HepG2 (cell line): ENCODE data around the gene MYO1E. TPM values are rescaled to one million over a fixed set of nuclear protein-coding genes. Genes with fewer than 3 reads are reported as not detected.

ENCODE experiments used
- ATAC-seq: fragments of 200-7000 bp; cut with Tn5 transposase; 3 replicates; pipeline ENCODE4 v1.9.1; 2020; ENCODE audit warnings: mild to moderate bottlenecking, moderate library complexity
- BruUV-seq: library from RNA; stranded (reverse); fragments of 400-500 nt; replicated peaks from 2 replicates; lab custom pipeline; 2021; lab: Mats Ljungman, UMichigan
- CTCF ChIA-PET: fragments of 300-600 bp; formaldehyde crosslinking; extraction: SDS; loops from one replicate; lab custom pipeline; 2021; ENCODE audit warnings: low total read pairs, inconsistent platforms, low intra/inter-chr PET ratio; lab: Yijun Ruan, JAX
- POLR2A ChIA-PET: fragments of 350-600 bp; sonication (Branson Sonifier 250); formaldehyde crosslinking; loops from one replicate; lab custom pipeline; 2020; ENCODE audit warnings: antibody characterized with exemption, inconsistent platforms; lab: Yijun Ruan, JAX
- DNase-seq: peaks from one replicate; pipeline ENCODE4 v3.0.0-alpha.2; 2015; ENCODE audit warnings: low spot score
- FAIRE-seq: peaks from 3 replicates; lab custom pipeline; 2011; peaks lifted over from hg19 to GRCh38; lab: Jason Lieb, UNC
- H2AFZ ChIP-seq: one replicate; pipeline ENCODE4 v1.6.1; 2011; ENCODE audit warnings: low read length, inconsistent platforms
- H3K27ac ChIP-seq: fragments of 300-600 bp; 3 replicates; pipeline ENCODE4 v1.8.0; 2011; ENCODE audit warnings: mixed run types, mild to moderate bottlenecking, mixed read lengths, low read length, inconsistent platforms; ENCODE audit not compliant: insufficient read depth; ENCODE audit errors: extremely low read length
- H3K27me3 ChIP-seq, 2 experiments: fragments of 200-600 bp in 1 of 2; 2 replicates in 1 of 2; 3 replicates in 1 of 2; pipeline versions ENCODE4 v1.6.0 to v1.8.0; 2011; ENCODE audit warnings: low read length in 2 of 2, mild to moderate bottlenecking in 2 of 2, moderate library complexity in 2 of 2, inconsistent platforms in 1 of 2; ENCODE audit not compliant: insufficient read depth in 2 of 2, control insufficient read depth in 1 of 2
- H3K36me3 ChIP-seq, 2 experiments: fragments of 200-600 bp in 1 of 2; replicated peaks in 1 of 2; 2 replicates in 1 of 2; 3 replicates in 1 of 2; pipeline versions ENCODE4 v1.5.1 to v1.8.0; 2011; ENCODE audit warnings: low read length in 2 of 2, inconsistent platforms in 1 of 2; ENCODE audit not compliant: insufficient read depth in 2 of 2, control insufficient read depth in 1 of 2
- H3K4me1 ChIP-seq: 2 replicates; pipeline ENCODE4 v1.5.1; 2012; ENCODE audit warnings: low read length, inconsistent platforms; ENCODE audit not compliant: insufficient read depth
- H3K4me2 ChIP-seq: 2 replicates; pipeline ENCODE4 v1.6.0; 2011; ENCODE audit warnings: low read depth, low read length, inconsistent platforms
- H3K4me3 ChIP-seq, 3 experiments: fragments of 200-600 bp in 1 of 3; sonication (generic), shearing (Covaris generic) in 1 of 3; replicated peaks in 1 of 3; 2 replicates each; pipeline ENCODE4 v1.5.1; 2011 to 2016; ENCODE audit warnings: low read length in 3 of 3, inconsistent platforms in 2 of 3, low read depth in 2 of 3, mild to moderate bottlenecking in 2 of 3, control low read depth in 1 of 3, mixed read lengths in 1 of 3; ENCODE audit not compliant: insufficient read depth in 1 of 3
- H3K79me2 ChIP-seq: one replicate; pipeline ENCODE4 v1.6.1; 2011; ENCODE audit warnings: low read length, inconsistent platforms; ENCODE audit not compliant: insufficient read depth
- H3K9ac ChIP-seq: 2 replicates; pipeline ENCODE4 v1.6.0; 2011; ENCODE audit warnings: mild to moderate bottlenecking, low read depth, low read length, inconsistent platforms; ENCODE audit not compliant: insufficient read depth
- H3K9me3 ChIP-seq: 2 replicates; pipeline ENCODE4 v1.5.1; 2012; ENCODE audit warnings: mild to moderate bottlenecking, low read length
- H4K20me1 ChIP-seq: 2 replicates; pipeline ENCODE4 v1.6.0; 2011; ENCODE audit warnings: inconsistent platforms, mild to moderate bottlenecking, low read length, moderate library complexity; ENCODE audit not compliant: insufficient read depth
- FOXP1 ChIP-seq, 2 experiments: fragments of 450-650 bp in 1 of 2; IDR thresholded peaks; 2 replicates each; pipeline ENCODE4 v1.6.1; 2017 to 2018; ENCODE audit warnings: antibody characterized with exemption in 1 of 2
- LRRFIP1 ChIP-seq: sonication (generic); formaldehyde crosslinking; conservative IDR thresholded peaks from 2 replicates; pipeline ENCODE4 v1.4.0; 2020; ENCODE audit warnings: missing genetic modification reagents
- MEF2D ChIP-seq: sonication (generic); formaldehyde crosslinking; IDR thresholded peaks from 2 replicates; pipeline ENCODE4 v1.5.1; 2020; ENCODE audit warnings: mild to moderate bottlenecking, missing genetic modification reagents
- NR2F6 ChIP-seq, 2 experiments: IDR thresholded peaks; 2 replicates each; pipeline ENCODE4 v1.6.1; 2016; ENCODE audit warnings: antibody characterized with exemption in 1 of 2, mild to moderate bottlenecking in 1 of 2
- PRDM4 ChIP-seq: sonication (generic); formaldehyde crosslinking; IDR thresholded peaks from 2 replicates; pipeline ENCODE4 v1.9.0; 2021; ENCODE audit warnings: missing genetic modification reagents, borderline replicate concordance
- SMYD3 ChIP-seq: sonication (generic); formaldehyde crosslinking; IDR thresholded peaks from 2 replicates; pipeline ENCODE4 v1.8.1; 2023; ENCODE audit warnings: mild to moderate bottlenecking, missing genetic modification reagents
- ZFAT ChIP-seq: sonication (generic); formaldehyde crosslinking; conservative IDR thresholded peaks from 2 replicates; pipeline ENCODE4 v1.8.1; 2023; ENCODE audit warnings: missing genetic modification reagents, inconsistent platforms
- ZNF253 ChIP-seq: sonication (generic); formaldehyde crosslinking; IDR thresholded peaks from 2 replicates; pipeline ENCODE4 v1.8.0; 2022; ENCODE audit warnings: mild to moderate bottlenecking, missing genetic modification reagents, borderline replicate concordance
- ZNF720 ChIP-seq: sonication (generic); formaldehyde crosslinking; IDR thresholded peaks from 2 replicates; pipeline ENCODE4 v1.4.0; 2020; ENCODE audit warnings: missing genetic modification reagents
- ZNF747 ChIP-seq: sonication (generic); formaldehyde crosslinking; IDR thresholded peaks from 2 replicates; pipeline ENCODE4 v1.8.1; 2023; ENCODE audit warnings: missing genetic modification reagents, mild to moderate bottlenecking, borderline replicate concordance
- ZSCAN20 ChIP-seq: sonication (generic); formaldehyde crosslinking; IDR thresholded peaks from 2 replicates; pipeline ENCODE4 v1.4.0; 2020; ENCODE audit warnings: missing genetic modification reagents, mild to moderate bottlenecking, borderline replicate concordance
- ZSCAN21 ChIP-seq: sonication (generic); formaldehyde crosslinking; IDR thresholded peaks from 2 replicates; pipeline ENCODE4 v1.8.0; 2022; ENCODE audit warnings: mild to moderate bottlenecking, missing genetic modification reagents, moderate library complexity, borderline replicate concordance
- WGBS: methylation state at CpG from one replicate; pipeline ENCODE4 v1.1.6; 2017; ENCODE audit warnings: low lambda C conversion rate; 5-methylcytosine and 5-hydroxymethylcytosine counted together
- in situ Hi-C: cut with HindIII; loops from 2 replicates; pipeline ENCODE4 v1.10.0; 2017; ENCODE audit warnings: low pct_unique_long_range_greater_than_20kb; ENCODE audit not compliant: extremely low pct_ligation_motif_present
- intact Hi-C: fragments of 100-400 bp; cut with micrococcal nuclease; formaldehyde crosslinking; loops from one replicate; pipeline ENCODE4 v1.10.0; 2022; ENCODE audit not compliant: unreplicated experiment
- polyA plus RNA-seq, 8 experiments: library from polyadenylated mRNA; depleted of rRNA in 3 of 8; stranded (reverse) in 7 of 8; unstranded in 1 of 8; fragments of >200 nt; fragmentation: Illumina TruSeq in 4 of 8; extraction: Trizol in 4 of 8; gene quantifications; 2 replicates each; pipeline versions ENCODE4 v1.2.1 to v1.2.3, GENCODE V29; 2011 to 2016; ENCODE audit warnings: low read depth in 4 of 8, missing spikeins in 1 of 8, mixed read lengths in 1 of 8; ENCODE audit not compliant: insufficient read depth in 1 of 8
- total RNA-seq, 5 experiments: library from RNA; depleted of rRNA; stranded (reverse); fragments of >200 nt; fragmentation: Illumina TruSeq; extraction: Trizol; gene quantifications; 2 replicates each; pipeline ENCODE4 v1.2.3, GENCODE V29; 2016; ENCODE audit warnings: low read depth in 1 of 5

MYO1E gene
- total and polyA plus RNA-seq, 2 of the 13 experiments (the other 11 are each of a cell fraction or from before 2014, with no cell fraction given): 15.7 to 25.1 TPM

GRCh38 chr15:59240036-59240435, 132.6 kb downstream of the MYO1E start:
- H3K4me2 ChIP-seq: no peak overlapping the region
- no peak overlapping the region for H2AFZ ChIP-seq
- BruUV-seq: no TSS peak
- H3K79me2 ChIP-seq: no peaks in the 10 kb centered on the region
- TF ChIP-seq ZNF747 (CRISPR knock-in tag): no peak
- no peak for TF ChIP-seq MEF2D (CRISPR knock-in tag)
- no peak for TF ChIP-seq ZSCAN21 (CRISPR knock-in tag)
- TF ChIP-seq FOXP1 (IDR thresholded peaks at IDR 0.05): no peak
- no peak for TF ChIP-seq FOXP1 (CRISPR knock-in tag; IDR thresholded peaks at IDR 0.05)
- no peak for TF ChIP-seq ZNF720 (CRISPR knock-in tag)
- TF ChIP-seq ZNF253: no peak
- TF ChIP-seq NR2F6 (IDR thresholded peaks at IDR 0.05): no peak
- TF ChIP-seq NR2F6 (CRISPR knock-in tag; IDR thresholded peaks at IDR 0.05): no peak
- TF ChIP-seq SMYD3: no peak
- no peak for TF ChIP-seq LRRFIP1 (CRISPR knock-in tag)
- TF ChIP-seq PRDM4 (CRISPR knock-in tag): no peak
- no peak for TF ChIP-seq ZSCAN20
- no peak for TF ChIP-seq ZFAT (CRISPR knock-in tag)
- in situ Hi-C loops: no loop called here
- H3K4me1 ChIP-seq: peaks cover 17% of the 10 kb centered on the region
- no peaks in the 10 kb centered on the region for H3K27me3 ChIP-seq
- ChIA-PET CTCF (no interaction called here), POLR2A (no interaction called here)
- no peak overlapping the region for H3K9ac ChIP-seq
- H3K4me3 ChIP-seq: no peak overlapping the region
- H3K36me3 ChIP-seq: peaks cover 0 to 3% of the 10 kb centered on the region in 2 experiments; a peak in 1 of 5 replicates
- WGBS: 77% methylated on average over 5 of the region's 5 CpGs
- FAIRE-seq (no peak), ATAC-seq (no peak), DNase-seq (no peak)
- intact Hi-C loops: no loop called here
- H4K20me1 ChIP-seq: no peaks in the 10 kb centered on the region
- no peaks in the 10 kb centered on the region for H3K9me3 ChIP-seq
- no peak overlapping the region for H3K27ac ChIP-seq
